IMR-90 (cell line): ENCODE results near the gene USP5.

Source experiments
- CTCF ChIP-seq: conservative IDR thresholded peaks from 2 replicates; pipeline ENCODE4 v1.5.1; 2012; ENCODE audit warnings: mild to moderate bottlenecking, low read depth, low read length, improper control_type of control experiment
- ELK1 ChIP-seq: fragments of 150-350 bp; IDR thresholded peaks from 2 replicates; pipeline ENCODE4 v1.6.1; 2016; ENCODE audit warnings: low read depth, mild to moderate bottlenecking, low read length, moderate library complexity, borderline replicate concordance
- TF ChIP-seq, protein P1 (sequence below): fragments of 150-350 bp; IDR thresholded peaks from 2 replicates; pipeline ENCODE4 v1.6.1; 2017; ENCODE audit warnings: mild to moderate bottlenecking, antibody characterized with exemption, low read length, low read depth

GRCh38 chr12:6860116-6860515, 8.2 kb downstream of the USP5 start:
- TF ChIP-seq CTCF (no peak), ELK1 (no peak)
- TF ChIP-seq, protein P1, sequence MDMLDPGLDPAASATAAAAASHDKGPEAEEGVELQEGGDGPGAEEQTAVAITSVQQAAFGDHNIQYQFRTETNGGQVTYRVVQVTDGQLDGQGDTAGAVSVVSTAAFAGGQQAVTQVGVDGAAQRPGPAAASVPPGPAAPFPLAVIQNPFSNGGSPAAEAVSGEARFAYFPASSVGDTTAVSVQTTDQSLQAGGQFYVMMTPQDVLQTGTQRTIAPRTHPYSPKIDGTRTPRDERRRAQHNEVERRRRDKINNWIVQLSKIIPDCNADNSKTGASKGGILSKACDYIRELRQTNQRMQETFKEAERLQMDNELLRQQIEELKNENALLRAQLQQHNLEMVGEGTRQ = no peak
